ENCODE measurements around the gene PLA2R1.
A peak's percentile ranks its signal among the peaks of the same experiment; 100 is the strongest.

Gene PLA2R1

DNA sequence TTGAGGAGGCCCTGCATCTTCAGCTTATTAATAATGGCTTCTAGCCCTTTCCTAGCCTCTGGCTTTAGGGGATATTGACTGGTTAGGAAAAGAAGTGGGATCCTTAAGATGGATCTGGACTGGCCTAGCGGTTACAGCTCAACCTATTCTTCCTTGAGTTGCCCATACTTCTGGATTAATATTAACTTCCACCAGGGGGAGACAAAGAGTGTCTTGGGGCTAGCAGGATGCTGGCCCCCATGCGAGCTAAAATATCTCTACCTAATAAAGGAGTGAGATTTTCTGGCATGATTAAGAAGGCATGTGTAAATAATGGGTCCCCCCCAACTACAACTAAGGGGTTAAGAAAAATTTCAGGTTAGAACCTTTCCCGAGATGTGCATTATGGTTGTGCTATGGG, 23.2 kb upstream of the PLA2R1 start:
- no peak for DNase-seq (ENCODE audit: low read depth)
- TF ChIP-seq, protein P1, sequence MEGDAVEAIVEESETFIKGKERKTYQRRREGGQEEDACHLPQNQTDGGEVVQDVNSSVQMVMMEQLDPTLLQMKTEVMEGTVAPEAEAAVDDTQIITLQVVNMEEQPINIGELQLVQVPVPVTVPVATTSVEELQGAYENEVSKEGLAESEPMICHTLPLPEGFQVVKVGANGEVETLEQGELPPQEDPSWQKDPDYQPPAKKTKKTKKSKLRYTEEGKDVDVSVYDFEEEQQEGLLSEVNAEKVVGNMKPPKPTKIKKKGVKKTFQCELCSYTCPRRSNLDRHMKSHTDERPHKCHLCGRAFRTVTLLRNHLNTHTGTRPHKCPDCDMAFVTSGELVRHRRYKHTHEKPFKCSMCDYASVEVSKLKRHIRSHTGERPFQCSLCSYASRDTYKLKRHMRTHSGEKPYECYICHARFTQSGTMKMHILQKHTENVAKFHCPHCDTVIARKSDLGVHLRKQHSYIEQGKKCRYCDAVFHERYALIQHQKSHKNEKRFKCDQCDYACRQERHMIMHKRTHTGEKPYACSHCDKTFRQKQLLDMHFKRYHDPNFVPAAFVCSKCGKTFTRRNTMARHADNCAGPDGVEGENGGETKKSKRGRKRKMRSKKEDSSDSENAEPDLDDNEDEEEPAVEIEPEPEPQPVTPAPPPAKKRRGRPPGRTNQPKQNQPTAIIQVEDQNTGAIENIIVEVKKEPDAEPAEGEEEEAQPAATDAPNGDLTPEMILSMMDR (IDR thresholded peaks at IDR 0.05; ENCODE audit: low read depth, low read length, missing control alignments), result no peak
- in situ Hi-C loops (cut with HindIII; ENCODE audit: low sequenced_read_pairs), result no loop called here
- no peak overlapping the region for H3K4me3 ChIP-seq (ENCODE audit: low read depth, low read length)

DNA sequence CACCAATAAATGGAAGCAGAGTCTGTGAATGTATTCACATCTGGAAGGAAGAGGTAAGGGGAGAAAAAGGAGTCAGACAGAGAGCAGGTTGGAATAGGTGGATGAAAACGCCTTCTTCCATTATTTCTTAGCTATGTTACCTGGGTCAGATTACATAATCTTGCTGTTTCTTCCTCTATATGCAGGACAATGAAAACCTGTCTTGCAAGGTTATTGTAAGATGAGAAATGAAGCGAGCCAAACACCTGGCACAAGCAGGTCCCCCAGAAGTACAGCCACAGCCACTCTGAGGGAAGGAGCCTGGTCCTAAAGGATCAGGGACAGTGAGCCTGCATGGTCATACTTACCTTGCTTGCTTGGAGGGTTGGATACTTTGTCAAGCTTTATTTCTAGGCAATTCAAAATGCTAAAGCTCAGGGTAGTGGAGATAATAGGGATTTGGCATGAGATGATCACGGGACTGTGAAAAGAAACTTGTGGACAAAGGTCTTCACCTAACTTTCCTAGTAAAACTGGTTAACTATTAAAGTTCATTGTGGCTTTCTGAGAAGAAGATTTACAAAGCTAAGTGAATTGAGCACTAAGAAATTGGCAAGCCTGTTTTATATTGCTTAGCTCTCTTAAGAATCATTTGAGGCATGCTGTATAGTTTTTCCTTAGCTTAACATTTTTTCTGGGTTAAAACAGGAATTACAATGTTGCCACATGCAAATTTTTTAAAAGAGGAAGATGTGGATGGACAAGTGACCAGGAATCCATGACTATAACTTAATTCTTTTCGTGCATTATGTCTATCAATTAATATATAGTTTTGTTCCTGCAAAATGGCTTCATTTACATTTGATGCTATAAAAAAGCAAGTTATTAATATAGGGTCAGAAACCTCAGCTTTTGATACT, 15.7 kb upstream of the PLA2R1 start:
- no peak for DNase-seq (ENCODE audit: low read depth)
- no peak overlapping the region for H3K4me3 ChIP-seq (ENCODE audit: low read depth, low read length)
- in situ Hi-C loops (cut with HindIII; ENCODE audit: low sequenced_read_pairs), result no loop called here
- TF ChIP-seq, protein P1 (IDR thresholded peaks at IDR 0.05; ENCODE audit: low read depth, low read length, missing control alignments), result no peak

DNA sequence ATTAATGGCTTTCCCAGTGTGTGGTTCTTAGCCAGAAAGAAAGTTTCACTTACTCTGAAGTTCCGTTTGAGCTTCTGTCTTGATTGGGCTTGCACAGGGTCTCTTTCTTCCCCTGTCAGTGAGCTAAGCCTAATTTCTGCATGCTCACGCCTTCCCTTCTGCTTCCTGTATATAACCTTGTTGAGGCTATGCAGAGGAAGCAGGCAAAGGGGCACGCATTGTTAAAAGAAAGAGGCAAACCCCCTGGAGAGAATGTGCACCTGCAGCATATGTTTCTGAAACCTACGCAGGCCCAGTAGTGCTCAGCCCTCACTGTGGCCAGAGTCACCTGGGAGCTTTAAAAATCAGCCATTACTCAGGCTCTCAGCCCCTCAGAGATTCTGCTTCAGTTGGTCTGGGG, 14.5 kb upstream of the PLA2R1 start:
- no peak for DNase-seq (ENCODE audit: low read depth)
- no peak overlapping the region for H3K4me3 ChIP-seq (ENCODE audit: low read depth, low read length)
- TF ChIP-seq, protein P1 (IDR thresholded peaks at IDR 0.05; ENCODE audit: low read depth, low read length, missing control alignments), result no peak
- in situ Hi-C loops (cut with HindIII; ENCODE audit: low sequenced_read_pairs), result no loop called here

DNA sequence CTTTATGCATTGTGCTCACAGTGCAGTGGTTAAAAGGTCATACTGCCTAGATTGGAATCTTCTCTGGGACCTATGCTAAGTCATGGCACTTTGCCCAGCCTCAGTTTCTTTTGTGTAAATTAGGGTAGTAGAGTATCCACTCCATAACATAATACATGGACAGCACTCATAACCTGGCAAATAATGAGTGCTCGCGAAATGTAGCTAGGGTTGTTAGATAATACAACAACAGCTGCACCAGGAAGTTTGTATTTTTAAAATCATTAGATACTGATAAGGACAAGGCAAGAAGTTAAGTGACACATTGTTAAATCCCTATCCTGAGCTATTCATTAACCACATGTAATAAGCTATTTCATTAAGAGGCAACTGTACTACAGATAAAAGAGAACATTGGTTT, 13.8 kb upstream of the PLA2R1 start:
- no peak overlapping the region for H3K4me3 ChIP-seq (ENCODE audit: low read depth, low read length)
- in situ Hi-C loops (cut with HindIII; ENCODE audit: low sequenced_read_pairs), result no loop called here
- TF ChIP-seq, protein P1 (IDR thresholded peaks at IDR 0.05; ENCODE audit: low read depth, low read length, missing control alignments), result no peak
- DNase-seq (ENCODE audit: low read depth), result no peak

DNA sequence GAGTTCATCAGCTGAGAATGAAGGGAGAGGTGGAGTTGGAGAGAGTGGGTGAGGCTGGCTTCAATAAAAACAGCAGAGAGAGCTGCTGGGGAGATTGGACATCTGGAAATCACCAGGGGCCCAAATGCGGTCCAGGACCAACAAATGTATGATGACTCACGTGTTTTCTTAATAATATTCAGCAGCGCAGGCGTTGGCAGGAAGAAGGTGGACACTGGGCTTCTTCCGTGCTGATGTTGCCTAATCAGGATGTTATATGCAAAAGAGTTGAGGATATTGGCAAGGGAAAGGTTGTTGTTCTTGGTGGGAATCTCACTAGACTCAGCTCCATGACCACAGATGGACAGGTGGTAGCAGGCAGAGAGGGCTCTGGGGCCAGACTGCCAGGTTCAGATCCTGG, 12.8 kb upstream of the PLA2R1 start:
- TF ChIP-seq, protein P1 (IDR thresholded peaks at IDR 0.05; ENCODE audit: low read depth, low read length, missing control alignments), result no peak
- peak; percentile 94 for DNase-seq (ENCODE audit: low read depth)
- H3K4me3 ChIP-seq (ENCODE audit: low read depth, low read length), result no peak overlapping the region
- in situ Hi-C loops (cut with HindIII; ENCODE audit: low sequenced_read_pairs), result no loop called here

DNA sequence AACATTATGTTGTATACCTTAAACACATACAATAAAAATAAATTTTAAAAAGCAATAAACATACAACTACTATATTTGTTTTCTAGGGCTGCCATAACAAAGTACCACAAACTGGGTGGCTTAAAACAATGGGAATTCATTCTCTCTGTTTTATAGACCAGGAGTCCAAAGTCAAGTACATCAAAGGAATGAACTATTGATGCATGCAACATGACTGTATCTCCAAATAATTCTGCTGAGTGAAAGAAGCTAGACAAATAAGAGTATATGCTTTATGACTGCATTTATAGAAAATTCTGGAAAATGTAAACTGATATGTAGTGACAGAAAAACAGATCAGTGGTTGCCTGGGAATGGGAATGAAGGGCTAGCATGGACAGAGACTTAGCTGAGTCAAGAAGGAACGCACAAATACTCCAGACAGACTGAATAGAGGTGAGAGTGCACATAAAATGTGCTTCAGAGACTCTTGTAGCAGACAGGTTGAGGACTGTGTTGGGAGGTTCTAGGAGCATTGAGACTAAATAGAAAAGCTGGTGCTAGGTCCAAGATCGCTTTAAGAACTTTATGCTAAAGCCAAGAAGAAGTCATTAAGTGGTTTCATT, 11.0 kb upstream of the PLA2R1 start:
- in situ Hi-C loops (cut with HindIII; ENCODE audit: low sequenced_read_pairs), result no loop called here
- TF ChIP-seq, protein P1 (IDR thresholded peaks at IDR 0.05; ENCODE audit: low read depth, low read length, missing control alignments), result no peak
- no peak for DNase-seq (ENCODE audit: low read depth)
- H3K4me3 ChIP-seq (ENCODE audit: low read depth, low read length), result no peak overlapping the region

Measured in astrocyte of the cerebellum (primary cell).